GM18511 (cell line): ENCODE results near the gene LARGE1.

ENCODE experiments used
- ATAC-seq: cut with Tn5 transposase; IDR thresholded peaks from one replicate; pipeline ENCODE4 v1.9.1; 2021; ENCODE audit warnings: mild to moderate bottlenecking, moderate library complexity; ENCODE audit not compliant: unreplicated experiment

The LARGE1 gene

GRCh38 chr22:33274214-33275072, 645.8 kb downstream of the LARGE1 start:
- ATAC-seq = no peak

DNA sequence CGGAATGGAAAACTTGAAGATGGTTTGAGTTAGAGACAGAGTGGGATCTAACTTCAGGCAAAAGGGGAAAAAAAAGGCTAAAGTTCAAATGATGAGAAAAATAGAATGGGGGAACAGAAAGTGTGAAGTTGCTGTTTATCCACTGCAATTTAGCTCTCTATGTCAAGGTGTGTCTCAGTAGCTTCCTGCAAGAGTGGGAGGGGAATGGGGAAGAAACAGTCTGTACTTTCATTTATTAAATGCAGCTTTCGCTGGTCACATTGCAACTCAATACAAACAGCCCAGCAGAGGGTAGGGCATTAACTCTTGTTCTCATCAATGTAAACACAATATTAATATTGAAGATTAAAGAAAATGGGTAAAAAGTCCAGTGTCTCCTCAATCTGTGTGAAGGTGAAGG, 647.4 kb downstream of the LARGE1 start:
- no peak for ATAC-seq

DNA sequence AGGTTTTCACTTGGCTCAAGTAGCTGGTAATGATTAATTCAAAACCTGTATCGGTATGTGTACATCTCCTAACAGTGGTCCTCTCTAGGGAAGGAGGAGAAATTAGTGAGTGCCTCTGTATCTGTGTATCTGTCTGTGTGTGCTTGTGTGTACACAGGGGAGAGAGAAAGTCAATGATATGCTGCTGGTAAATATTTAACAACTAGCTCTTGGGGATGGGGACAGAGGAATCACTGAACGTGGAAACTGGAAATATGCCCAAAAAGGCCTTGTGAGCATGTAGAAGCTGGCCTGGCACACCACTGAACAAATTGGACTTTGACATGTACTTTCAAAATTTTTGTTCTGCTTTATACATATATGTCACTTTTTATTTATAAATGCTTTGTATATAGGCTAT, 648.1 kb downstream of the LARGE1 start:
- ATAC-seq = peak; percentile 55

- peak; percentile 84 for ATAC-seq
Observed at GRCh38 chr22:33271390-33272161, 648.7 kb downstream of the LARGE1 start.

- ATAC-seq = no peak
Observed at GRCh38 chr22:33270596-33270995, 649.7 kb downstream of the LARGE1 start.

DNA sequence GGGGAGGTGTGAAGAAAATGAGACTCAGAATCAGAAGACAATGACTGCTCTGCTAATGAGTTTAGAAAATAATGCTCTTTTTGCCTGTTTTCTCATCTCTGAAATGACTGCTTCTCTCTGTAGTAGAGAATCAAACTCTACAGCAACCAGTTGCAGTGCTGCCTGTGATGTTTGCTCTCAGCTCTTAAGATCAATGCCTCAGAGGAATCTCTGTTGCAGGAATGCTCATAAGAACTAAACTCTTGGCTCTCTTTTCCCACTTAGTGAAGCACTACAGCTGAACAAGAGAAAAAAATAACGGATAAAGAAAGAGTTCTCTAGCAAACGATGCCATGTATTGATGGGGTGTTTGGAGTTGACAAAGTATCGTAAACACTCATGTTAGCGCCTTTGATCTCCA, 658.6 kb downstream of the LARGE1 start:
- no peak for ATAC-seq

- no peak for ATAC-seq
Observed at GRCh38 chr22:33260498-33260897, 659.8 kb downstream of the LARGE1 start.

GRCh38 chr22:33255791-33256190, 664.5 kb downstream of the LARGE1 start:
- no peak for ATAC-seq

DNA sequence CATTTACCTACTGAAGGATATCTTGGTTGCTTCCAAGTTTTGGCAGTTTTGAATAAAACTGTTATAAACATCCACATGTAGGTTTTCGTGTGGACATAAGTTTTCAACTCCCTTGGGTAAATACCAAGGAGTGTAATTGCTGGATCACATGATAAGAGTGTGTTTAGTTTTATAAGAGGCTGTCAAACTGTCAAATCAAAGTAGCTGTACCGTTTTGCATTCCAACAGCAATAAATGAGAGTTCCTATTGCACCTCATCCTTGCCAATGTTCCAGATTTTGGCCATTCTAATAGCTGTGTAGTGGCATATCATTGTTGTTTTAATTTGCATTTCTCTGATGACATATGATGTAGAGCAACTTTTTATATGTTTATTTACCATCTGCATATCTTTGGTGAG, 671.3 kb downstream of the LARGE1 start:
- no peak for ATAC-seq

DNA sequence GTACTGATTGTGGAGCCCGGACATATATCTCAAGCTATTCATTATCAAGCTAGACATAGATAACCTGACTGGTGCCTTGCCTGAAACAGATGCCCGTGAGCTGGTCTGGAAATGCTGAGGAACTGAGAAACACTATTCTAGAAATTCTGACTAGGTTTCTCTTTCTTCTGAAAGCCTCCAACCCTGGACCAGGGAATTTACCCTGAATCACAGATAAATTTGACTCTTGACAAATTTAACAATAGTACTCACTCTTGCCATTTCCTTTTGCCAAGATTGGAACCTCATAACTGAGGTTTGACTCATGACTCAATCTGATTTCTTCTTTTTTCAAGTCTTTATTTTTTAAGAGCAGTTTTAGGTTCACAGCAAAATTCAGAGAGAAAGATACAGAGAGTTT, 672.5 kb downstream of the LARGE1 start:
- ATAC-seq = peak; percentile 63

GRCh38 chr22:33242078-33242477, 678.2 kb downstream of the LARGE1 start:
- no peak for ATAC-seq

DNA sequence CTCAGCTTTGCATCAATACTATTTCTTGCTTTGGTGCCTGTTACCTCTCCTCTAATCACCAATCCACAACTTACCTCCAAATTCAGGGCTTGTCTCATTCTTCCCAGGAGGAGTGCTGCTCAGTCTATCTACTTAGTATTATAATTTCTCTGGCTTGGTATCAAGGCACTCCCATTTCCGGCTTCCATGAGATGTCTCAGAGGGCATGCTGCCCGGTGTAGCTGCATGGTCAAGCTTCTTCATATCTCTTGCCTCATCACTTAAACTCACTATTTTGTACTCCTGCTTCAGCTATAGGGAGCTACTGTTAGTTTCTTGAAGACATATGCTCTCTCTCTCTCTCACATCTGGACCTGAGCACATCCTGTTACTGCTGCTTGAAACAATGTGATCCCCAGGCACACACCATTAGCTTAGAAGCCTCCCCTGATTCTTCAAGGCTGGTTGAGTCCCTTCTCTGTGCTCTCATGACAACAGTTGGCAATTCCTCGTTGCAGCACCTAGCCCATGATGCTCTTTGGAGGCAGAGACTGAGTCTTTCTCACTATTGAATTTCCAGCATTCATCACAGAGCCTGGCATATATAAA, 679.3 kb downstream of the LARGE1 start:
- ATAC-seq = no peak

DNA sequence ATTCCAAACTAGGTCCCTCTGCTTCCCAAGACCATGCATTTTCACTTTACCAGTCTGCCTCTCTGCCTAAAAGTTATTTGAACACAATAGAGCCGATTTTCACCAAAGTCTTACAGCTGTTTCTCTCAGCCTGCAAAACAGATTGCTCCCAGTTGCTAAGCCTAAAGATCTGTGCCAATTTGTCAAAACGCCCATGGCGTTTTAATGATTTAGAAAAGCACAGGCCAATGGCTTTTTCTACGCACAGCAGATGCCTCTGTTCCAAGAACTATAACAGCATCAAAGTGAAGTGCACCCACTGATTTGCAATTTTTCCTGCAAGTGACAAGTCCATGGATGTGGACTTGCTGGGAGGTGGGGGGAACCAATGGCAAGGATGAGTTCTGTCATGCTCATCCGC, 688.2 kb downstream of the LARGE1 start:
- ATAC-seq = no peak

GRCh38 chr22:33227791-33228190, 692.5 kb downstream of the LARGE1 start:
- no peak for ATAC-seq

DNA sequence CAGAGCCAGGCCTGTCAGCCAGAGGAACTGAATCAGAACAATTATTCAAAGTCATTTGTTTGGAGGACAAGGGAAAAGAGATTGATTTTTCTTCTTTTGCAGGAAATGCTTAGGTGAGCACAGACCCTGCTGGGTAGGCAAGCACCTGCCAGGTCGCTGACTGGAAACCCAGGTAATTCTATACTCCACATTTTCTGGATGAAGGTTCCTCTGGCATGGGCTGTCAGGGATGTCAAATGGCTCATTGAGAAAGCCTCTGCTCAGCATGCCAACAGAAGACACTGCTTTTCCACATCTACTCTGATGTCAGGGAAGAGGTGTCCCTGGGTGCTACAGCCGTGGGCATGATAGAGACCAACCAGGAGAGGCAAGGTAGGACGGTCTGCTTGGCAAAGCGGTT, 695.4 kb downstream of the LARGE1 start:
- ATAC-seq = no peak
